SK-N-SH treated with all-trans-retinoic acid at 6 μM for 48 hours (cell line): Measurements from ENCODE around the gene SLC8B1.

Experiments used
- ATAC-seq: fragments of 200-7000 bp; cut with Tn5 transposase; 3 replicates; pipeline ENCODE4 v1.9.1; 2020; ENCODE audit warnings: mild to moderate bottlenecking, moderate library complexity
- ARNTL ChIP-seq: fragments of 450-650 bp; formaldehyde crosslinking; IDR thresholded peaks from 2 replicates; pipeline ENCODE4 v1.5.0; 2020; ENCODE audit warnings: low read depth, mild to moderate bottlenecking, moderate library complexity, borderline replicate concordance
- BACH2 ChIP-seq: fragments of 250-450 bp; sonication (Bioruptor Pico); IDR thresholded peaks from 2 replicates; pipeline ENCODE4 v1.9.0; 2021; ENCODE audit warnings: mild to moderate bottlenecking, borderline replicate concordance
- CSDC2 ChIP-seq: fragments of 250-450 bp; sonication (Bioruptor Pico); IDR thresholded peaks from 2 replicates; pipeline ENCODE4 v1.5.0; 2020; ENCODE audit warnings: mild to moderate bottlenecking, moderate library complexity
- ESRRG ChIP-seq: fragments of 250-450 bp; sonication (Bioruptor Pico); IDR thresholded peaks from 2 replicates; pipeline ENCODE4 v1.6.1; 2021; ENCODE audit warnings: mild to moderate bottlenecking
- GLIS3 ChIP-seq: fragments of 250-450 bp; sonication (Bioruptor Pico); IDR thresholded peaks from 2 replicates; pipeline ENCODE4 v1.5.0; 2020; ENCODE audit warnings: mild to moderate bottlenecking, moderate library complexity
- ISL1 ChIP-seq: fragments of 250-450 bp; sonication (Bioruptor Pico); IDR thresholded peaks from 2 replicates; pipeline ENCODE4 v2.1.2; 2022; ENCODE audit warnings: mild to moderate bottlenecking, moderate library complexity
- OSR1 ChIP-seq: fragments of 250-450 bp; sonication (Bioruptor Pico); IDR thresholded peaks from 2 replicates; pipeline ENCODE4 v1.8.0; 2022; ENCODE audit warnings: moderate library complexity, mild to moderate bottlenecking, inconsistent platforms
- PPARA ChIP-seq: fragments of 250-450 bp; sonication (Bioruptor Pico); IDR thresholded peaks from 2 replicates; pipeline ENCODE4 v1.5.0; 2020; ENCODE audit warnings: mild to moderate bottlenecking, borderline replicate concordance
- RARB ChIP-seq: fragments of 250-450 bp; sonication (Bioruptor Pico); IDR thresholded peaks from 2 replicates; pipeline ENCODE4 v1.8.0; 2021; ENCODE audit warnings: mild to moderate bottlenecking, moderate library complexity
- SNAI2 ChIP-seq: fragments of 250-450 bp; sonication (Bioruptor Pico); IDR thresholded peaks from 2 replicates; pipeline ENCODE4 v1.5.0; 2020; ENCODE audit warnings: mild to moderate bottlenecking, moderate library complexity
- TCF4 ChIP-seq: fragments of 250-450 bp; sonication (Bioruptor Pico); IDR thresholded peaks from 2 replicates; pipeline ENCODE4 v1.8.0; 2021; ENCODE audit warnings: mild to moderate bottlenecking, moderate library complexity, borderline replicate concordance
- ZC3H10 ChIP-seq: fragments of 250-450 bp; sonication (Bioruptor Pico); IDR thresholded peaks from 2 replicates; pipeline ENCODE4 v1.5.1; 2021; ENCODE audit warnings: mild to moderate bottlenecking, moderate library complexity
- ZFP3 ChIP-seq: fragments of 250-450 bp; sonication (Bioruptor Pico); IDR thresholded peaks from 2 replicates; pipeline ENCODE4 v1.5.0; 2020; ENCODE audit warnings: mild to moderate bottlenecking, moderate library complexity
- ZFP30 ChIP-seq: fragments of 450-650 bp; formaldehyde crosslinking; IDR thresholded peaks from 2 replicates; pipeline ENCODE4 v1.5.0; 2022; ENCODE audit warnings: mild to moderate bottlenecking, moderate library complexity
- ZNF565 ChIP-seq: fragments of 450-650 bp; formaldehyde crosslinking; conservative IDR thresholded peaks from 2 replicates; pipeline ENCODE4 v1.5.0; 2020; ENCODE audit warnings: low read depth, mild to moderate bottlenecking, moderate library complexity
- TF ChIP-seq, protein P1 (sequence below): fragments of 250-450 bp; sonication (Bioruptor Pico); IDR thresholded peaks from 2 replicates; pipeline ENCODE4 v1.5.0; 2020; ENCODE audit warnings: mild to moderate bottlenecking, moderate library complexity
- TF ChIP-seq, protein P2 (sequence below): fragments of 250-450 bp; sonication (Bioruptor Pico); IDR thresholded peaks from 2 replicates; pipeline ENCODE4 v1.5.1; 2021; ENCODE audit warnings: mild to moderate bottlenecking, moderate library complexity
- TF ChIP-seq, protein P3 (sequence below): fragments of 250-450 bp; sonication (Bioruptor Pico); IDR thresholded peaks from 2 replicates; pipeline ENCODE4 v1.5.1; 2020; ENCODE audit warnings: low read depth, mild to moderate bottlenecking, moderate library complexity
- TF ChIP-seq, protein P4 (sequence below): fragments of 250-450 bp; sonication (Bioruptor Pico); IDR thresholded peaks from 2 replicates; pipeline ENCODE4 v1.8.0; 2020; ENCODE audit warnings: mild to moderate bottlenecking, moderate library complexity, borderline replicate concordance

SLC8B1 gene

DNA sequence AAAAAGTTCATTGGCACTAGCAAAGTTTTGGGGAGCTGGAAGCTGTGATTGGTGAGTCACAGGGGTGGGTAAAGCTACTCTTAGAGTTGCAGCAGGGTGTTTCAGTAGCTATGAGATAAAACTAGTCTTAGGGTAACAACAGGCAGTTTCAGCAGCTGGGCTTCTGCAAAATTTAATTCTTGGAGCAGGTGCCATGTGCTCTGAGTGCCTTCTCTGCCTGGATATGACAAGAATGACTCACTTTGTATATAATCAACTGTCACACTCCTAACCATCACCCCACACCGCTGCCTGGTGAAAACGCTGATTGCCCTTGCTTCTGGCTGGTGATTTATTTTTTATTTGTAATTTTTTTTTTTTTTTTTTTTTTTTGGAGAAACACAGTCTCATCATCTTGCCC is 13.0 kb upstream of the SLC8B1 start:
- ATAC-seq, result no peak
- TF ChIP-seq ZNF565 (CRISPR knock-in tag) (no peak), ZFP3 (no peak), CSDC2 (no peak), ZFP30 (CRISPR knock-in tag) (no peak)
- TF ChIP-seq, protein P1, sequence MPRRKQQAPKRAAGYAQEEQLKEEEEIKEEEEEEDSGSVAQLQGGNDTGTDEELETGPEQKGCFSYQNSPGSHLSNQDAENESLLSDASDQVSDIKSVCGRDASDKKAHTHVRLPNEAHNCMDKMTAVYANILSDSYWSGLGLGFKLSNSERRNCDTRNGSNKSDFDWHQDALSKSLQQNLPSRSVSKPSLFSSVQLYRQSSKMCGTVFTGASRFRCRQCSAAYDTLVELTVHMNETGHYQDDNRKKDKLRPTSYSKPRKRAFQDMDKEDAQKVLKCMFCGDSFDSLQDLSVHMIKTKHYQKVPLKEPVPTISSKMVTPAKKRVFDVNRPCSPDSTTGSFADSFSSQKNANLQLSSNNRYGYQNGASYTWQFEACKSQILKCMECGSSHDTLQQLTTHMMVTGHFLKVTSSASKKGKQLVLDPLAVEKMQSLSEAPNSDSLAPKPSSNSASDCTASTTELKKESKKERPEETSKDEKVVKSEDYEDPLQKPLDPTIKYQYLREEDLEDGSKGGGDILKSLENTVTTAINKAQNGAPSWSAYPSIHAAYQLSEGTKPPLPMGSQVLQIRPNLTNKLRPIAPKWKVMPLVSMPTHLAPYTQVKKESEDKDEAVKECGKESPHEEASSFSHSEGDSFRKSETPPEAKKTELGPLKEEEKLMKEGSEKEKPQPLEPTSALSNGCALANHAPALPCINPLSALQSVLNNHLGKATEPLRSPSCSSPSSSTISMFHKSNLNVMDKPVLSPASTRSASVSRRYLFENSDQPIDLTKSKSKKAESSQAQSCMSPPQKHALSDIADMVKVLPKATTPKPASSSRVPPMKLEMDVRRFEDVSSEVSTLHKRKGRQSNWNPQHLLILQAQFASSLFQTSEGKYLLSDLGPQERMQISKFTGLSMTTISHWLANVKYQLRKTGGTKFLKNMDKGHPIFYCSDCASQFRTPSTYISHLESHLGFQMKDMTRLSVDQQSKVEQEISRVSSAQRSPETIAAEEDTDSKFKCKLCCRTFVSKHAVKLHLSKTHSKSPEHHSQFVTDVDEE, result no peak
- TF ChIP-seq, protein P2, sequence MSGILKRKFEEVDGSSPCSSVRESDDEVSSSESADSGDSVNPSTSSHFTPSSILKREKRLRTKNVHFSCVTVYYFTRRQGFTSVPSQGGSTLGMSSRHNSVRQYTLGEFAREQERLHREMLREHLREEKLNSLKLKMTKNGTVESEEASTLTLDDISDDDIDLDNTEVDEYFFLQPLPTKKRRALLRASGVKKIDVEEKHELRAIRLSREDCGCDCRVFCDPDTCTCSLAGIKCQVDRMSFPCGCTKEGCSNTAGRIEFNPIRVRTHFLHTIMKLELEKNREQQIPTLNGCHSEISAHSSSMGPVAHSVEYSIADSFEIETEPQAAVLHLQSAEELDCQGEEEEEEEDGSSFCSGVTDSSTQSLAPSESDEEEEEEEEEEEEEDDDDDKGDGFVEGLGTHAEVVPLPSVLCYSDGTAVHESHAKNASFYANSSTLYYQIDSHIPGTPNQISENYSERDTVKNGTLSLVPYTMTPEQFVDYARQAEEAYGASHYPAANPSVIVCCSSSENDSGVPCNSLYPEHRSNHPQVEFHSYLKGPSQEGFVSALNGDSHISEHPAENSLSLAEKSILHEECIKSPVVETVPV (CRISPR knock-in tag), result no peak
- TF ChIP-seq, protein P3, sequence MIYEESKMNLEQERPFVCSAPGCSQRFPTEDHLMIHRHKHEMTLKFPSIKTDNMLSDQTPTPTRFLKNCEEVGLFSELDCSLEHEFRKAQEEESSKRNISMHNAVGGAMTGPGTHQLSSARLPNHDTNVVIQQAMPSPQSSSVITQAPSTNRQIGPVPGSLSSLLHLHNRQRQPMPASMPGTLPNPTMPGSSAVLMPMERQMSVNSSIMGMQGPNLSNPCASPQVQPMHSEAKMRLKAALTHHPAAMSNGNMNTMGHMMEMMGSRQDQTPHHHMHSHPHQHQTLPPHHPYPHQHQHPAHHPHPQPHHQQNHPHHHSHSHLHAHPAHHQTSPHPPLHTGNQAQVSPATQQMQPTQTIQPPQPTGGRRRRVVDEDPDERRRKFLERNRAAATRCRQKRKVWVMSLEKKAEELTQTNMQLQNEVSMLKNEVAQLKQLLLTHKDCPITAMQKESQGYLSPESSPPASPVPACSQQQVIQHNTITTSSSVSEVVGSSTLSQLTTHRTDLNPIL (CRISPR knock-in tag), result no peak

DNA sequence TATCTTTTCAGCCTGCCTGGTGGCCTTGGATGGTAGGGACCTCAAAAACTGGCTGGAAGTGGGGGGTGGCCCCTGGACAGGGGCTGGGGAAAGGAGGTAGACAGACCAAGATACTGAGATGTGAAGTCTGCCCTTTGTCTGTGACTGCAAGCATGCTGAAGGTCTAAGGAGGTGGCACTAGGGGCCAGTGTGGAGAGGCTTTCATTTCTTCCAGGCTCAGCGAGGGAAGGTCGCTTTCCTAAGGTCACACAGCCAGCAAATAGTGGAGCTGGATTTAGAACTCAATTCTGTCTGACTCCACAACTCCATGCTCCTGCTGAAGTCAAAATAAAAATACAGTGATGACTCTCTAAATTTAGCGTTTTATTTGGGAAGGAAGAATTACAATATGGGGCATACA is 12.2 kb upstream of the SLC8B1 start:
- no peak for TF ChIP-seq OSR1 (CRISPR knock-in tag)
- TF ChIP-seq ESRRG (CRISPR knock-in tag), result no peak
- no peak for TF ChIP-seq SNAI2
- TF ChIP-seq, protein P4, sequence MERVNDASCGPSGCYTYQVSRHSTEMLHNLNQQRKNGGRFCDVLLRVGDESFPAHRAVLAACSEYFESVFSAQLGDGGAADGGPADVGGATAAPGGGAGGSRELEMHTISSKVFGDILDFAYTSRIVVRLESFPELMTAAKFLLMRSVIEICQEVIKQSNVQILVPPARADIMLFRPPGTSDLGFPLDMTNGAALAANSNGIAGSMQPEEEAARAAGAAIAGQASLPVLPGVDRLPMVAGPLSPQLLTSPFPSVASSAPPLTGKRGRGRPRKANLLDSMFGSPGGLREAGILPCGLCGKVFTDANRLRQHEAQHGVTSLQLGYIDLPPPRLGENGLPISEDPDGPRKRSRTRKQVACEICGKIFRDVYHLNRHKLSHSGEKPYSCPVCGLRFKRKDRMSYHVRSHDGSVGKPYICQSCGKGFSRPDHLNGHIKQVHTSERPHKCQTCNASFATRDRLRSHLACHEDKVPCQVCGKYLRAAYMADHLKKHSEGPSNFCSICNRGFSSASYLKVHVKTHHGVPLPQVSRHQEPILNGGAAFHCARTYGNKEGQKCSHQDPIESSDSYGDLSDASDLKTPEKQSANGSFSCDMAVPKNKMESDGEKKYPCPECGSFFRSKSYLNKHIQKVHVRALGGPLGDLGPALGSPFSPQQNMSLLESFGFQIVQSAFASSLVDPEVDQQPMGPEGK (CRISPR knock-in tag), result no peak
- TF ChIP-seq GLIS3 (CRISPR knock-in tag), result no peak
- TF ChIP-seq, protein P2 (CRISPR knock-in tag), result no peak
- TF ChIP-seq, protein P1, result no peak
- TF ChIP-seq, protein P3 (CRISPR knock-in tag), result no peak
- no peak for TF ChIP-seq BACH2 (CRISPR knock-in tag)
- TF ChIP-seq ARNTL (CRISPR knock-in tag), result no peak
- no peak for TF ChIP-seq PPARA (CRISPR knock-in tag)
- TF ChIP-seq, all 23 proteins: peak for 0
- ATAC-seq, result no peak

DNA sequence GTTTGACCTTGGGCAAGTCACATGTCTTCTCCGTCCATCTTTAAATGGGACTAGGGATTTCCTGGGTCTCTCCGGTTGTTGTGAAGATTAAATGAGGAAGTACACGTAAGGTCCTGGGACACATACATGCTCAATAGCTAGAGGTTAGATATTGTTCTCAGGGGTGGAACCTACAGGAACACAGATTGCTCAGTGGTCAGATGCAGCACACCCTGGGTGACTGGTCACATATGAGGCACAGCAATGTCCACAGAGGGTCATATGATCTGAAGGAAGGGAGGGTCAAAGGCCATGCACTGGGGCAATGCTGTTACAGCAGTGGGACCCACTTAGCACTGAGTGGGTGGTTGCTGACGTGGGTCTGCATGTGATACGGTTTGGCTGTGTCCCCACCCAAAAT is 11.4 kb upstream of the SLC8B1 start:
- no peak for ATAC-seq
- TF ChIP-seq ISL1 (CRISPR knock-in tag) (no peak), SNAI2 (no peak), ZFP30 (CRISPR knock-in tag) (no peak), PPARA (CRISPR knock-in tag) (no peak), RARB (CRISPR knock-in tag) (no peak), ZFP3 (no peak), ZC3H10 (CRISPR knock-in tag) (no peak), ARNTL (CRISPR knock-in tag) (no peak), TCF4 (CRISPR knock-in tag) (no peak)
- TF ChIP-seq, protein P1, result no peak
- TF ChIP-seq, protein P2 (CRISPR knock-in tag), result no peak
